Measurements from ENCODE around the gene ADD3.
"Not testable (repeated sequence)": the region's sequence is repeated elsewhere in the genome, so short reads cannot be mapped to it uniquely, and the experiment has no call there.

ADD3 gene

DNA sequence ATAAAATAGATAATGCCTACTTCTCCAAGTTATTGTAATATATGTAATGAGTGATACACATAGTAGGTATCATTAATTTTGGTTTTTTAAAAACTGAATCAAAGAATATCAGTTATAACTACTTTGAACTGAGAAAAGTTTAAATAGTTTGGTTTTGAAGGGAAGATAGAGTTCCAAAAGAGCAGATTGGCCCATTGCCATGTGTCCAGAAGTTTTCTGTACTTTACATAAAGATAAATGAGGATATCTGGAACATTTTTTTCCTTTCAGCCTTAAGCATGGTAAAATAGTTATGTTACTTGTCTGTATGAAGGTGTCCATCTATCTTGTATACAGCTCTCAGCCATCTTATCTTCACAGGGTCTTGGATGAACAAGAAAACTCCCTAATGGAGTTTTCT, 101.7 kb downstream of the ADD3 start:
- no peak overlapping the region for H3K4me3 ChIP-seq (ENCODE audit: control insufficient read depth, low read depth, low read length)
- TF ChIP-seq, protein P1, sequence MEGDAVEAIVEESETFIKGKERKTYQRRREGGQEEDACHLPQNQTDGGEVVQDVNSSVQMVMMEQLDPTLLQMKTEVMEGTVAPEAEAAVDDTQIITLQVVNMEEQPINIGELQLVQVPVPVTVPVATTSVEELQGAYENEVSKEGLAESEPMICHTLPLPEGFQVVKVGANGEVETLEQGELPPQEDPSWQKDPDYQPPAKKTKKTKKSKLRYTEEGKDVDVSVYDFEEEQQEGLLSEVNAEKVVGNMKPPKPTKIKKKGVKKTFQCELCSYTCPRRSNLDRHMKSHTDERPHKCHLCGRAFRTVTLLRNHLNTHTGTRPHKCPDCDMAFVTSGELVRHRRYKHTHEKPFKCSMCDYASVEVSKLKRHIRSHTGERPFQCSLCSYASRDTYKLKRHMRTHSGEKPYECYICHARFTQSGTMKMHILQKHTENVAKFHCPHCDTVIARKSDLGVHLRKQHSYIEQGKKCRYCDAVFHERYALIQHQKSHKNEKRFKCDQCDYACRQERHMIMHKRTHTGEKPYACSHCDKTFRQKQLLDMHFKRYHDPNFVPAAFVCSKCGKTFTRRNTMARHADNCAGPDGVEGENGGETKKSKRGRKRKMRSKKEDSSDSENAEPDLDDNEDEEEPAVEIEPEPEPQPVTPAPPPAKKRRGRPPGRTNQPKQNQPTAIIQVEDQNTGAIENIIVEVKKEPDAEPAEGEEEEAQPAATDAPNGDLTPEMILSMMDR (conservative IDR thresholded peaks at IDR 0.05; ENCODE audit: control insufficient read depth, insufficient read depth, low read depth, low read length): no peak
- no peak for DNase-seq (ENCODE audit: low read depth)

DNA sequence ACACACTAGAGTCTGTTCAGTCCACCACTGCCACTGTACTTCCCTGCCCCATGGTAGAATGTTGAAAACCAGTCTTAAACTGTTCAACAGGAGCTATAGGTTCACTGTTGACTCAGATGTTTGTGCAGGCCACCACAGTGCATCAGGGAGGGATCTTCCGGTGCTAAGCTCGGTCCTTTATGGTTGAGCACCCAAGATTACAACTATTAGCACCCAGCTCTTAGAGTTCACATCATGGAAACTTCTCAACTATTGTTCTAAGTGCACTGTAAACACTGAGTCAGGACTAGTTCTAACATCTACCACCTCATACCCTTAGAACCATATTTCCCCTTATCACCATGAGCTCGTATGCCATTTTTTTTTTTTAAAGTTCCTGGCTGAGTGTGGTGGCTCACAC, 102.6 kb downstream of the ADD3 start:
- TF ChIP-seq, protein P1 (conservative IDR thresholded peaks at IDR 0.05; ENCODE audit: control insufficient read depth, insufficient read depth, low read depth, low read length): no peak
- no peak for DNase-seq (ENCODE audit: low read depth)
- no peak overlapping the region for H3K4me3 ChIP-seq (ENCODE audit: control insufficient read depth, low read depth, low read length)

GRCh38 chr10:110113670-110114337, 106.0 kb downstream of the ADD3 start:
- H3K4me3 ChIP-seq (ENCODE audit: control insufficient read depth, low read depth, low read length): no peak overlapping the region
- no peak for DNase-seq (ENCODE audit: low read depth)
- TF ChIP-seq, protein P1 (conservative IDR thresholded peaks at IDR 0.05; ENCODE audit: control insufficient read depth, insufficient read depth, low read depth, low read length): no peak

- not testable (repeated sequence) for DNase-seq (ENCODE audit: low read depth); H3K4me3 ChIP-seq (ENCODE audit: control insufficient read depth, low read depth, low read length)
These were observed 106.9 kb downstream of the ADD3 start for GRCh38 chr10:110114668-110115067.

GRCh38 chr10:110115784-110116520, 108.2 kb downstream of the ADD3 start:
- TF ChIP-seq, protein P1 (conservative IDR thresholded peaks at IDR 0.05; ENCODE audit: control insufficient read depth, insufficient read depth, low read depth, low read length): no peak
- no peak overlapping the region for H3K4me3 ChIP-seq (ENCODE audit: control insufficient read depth, low read depth, low read length)
- DNase-seq (ENCODE audit: low read depth): no peak

DNA sequence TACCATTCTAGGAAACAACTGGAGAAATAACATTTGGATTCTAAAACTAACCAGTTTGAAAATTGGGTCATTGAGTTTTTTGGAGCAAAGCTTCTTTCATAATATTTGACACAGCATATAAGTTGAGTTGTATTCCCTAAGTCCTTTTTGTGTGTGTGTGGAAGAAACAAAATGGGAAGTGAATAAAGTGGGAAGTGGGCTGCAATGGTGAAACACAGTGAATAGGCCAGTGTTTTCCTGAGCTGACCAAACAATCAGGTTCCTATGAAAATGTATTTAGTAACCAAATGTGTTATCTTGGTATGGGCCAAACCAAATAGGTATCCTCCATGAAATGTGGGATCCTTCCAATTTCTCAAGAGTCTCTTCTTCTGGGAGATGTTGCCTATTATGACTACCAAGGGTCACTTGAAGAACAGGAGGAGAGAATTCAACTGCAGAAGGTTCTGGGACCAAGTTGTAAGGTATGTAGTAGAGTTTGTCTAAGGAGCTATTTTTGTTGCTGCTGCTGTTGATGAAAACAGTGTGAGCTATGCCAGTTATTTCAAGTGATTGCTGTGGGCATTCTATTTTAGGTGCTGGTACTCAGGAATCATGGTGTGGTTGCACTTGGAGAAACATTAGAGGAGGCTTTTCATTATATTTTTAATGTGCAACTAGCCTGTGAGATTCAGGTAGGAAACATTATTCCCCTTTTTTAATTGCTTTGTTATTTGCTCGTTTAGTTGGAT, 111.3 kb downstream of the ADD3 start:
- TF ChIP-seq, protein P1 (conservative IDR thresholded peaks at IDR 0.05; ENCODE audit: control insufficient read depth, insufficient read depth, low read depth, low read length): no peak
- H3K4me3 ChIP-seq (ENCODE audit: control insufficient read depth, low read depth, low read length): no peak overlapping the region
- DNase-seq (ENCODE audit: low read depth): no peak

DNA sequence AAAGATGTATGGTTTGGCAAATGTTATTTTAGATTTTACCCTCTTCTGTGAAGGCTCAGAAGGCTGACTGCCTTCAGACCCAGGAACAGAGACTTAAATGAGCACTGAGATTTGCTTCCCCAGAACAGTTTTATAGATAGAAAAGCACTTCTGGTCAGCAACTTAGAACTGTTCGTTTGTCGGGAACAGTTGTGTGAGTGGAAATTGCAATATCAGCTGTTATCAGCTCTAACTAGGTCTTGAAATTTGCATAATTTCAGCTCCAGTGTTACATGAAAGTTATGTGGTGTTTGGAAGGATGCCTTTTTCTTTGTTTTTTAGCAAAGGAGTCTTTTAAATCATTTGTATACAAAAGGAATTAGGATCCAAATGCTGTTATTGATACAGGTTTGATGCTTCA, 115.8 kb downstream of the ADD3 start:
- no peak for DNase-seq (ENCODE audit: low read depth)
- no peak overlapping the region for H3K4me3 ChIP-seq (ENCODE audit: control insufficient read depth, low read depth, low read length)
- TF ChIP-seq, protein P1 (conservative IDR thresholded peaks at IDR 0.05; ENCODE audit: control insufficient read depth, insufficient read depth, low read depth, low read length): no peak

Measured in fibroblast of mammary gland (primary cell).